Measurements from ENCODE around the gene SNTG2.

The SNTG2 gene

GRCh38 chr2:1319393-1319792, 368.7 kb downstream of the SNTG2 start:
- no peak for TF ChIP-seq CTCF (IDR thresholded peaks at IDR 0.05; ENCODE audit: control insufficient read depth, extremely low read depth, insufficient read depth)
- no peak overlapping the region for H3K4me3 ChIP-seq (ENCODE audit: low read depth, low read length)
- no peak for DNase-seq (ENCODE audit: low read depth)

GRCh38 chr2:1321321-1321720, 370.7 kb downstream of the SNTG2 start:
- DNase-seq (ENCODE audit: low read depth) = no peak
- no peak overlapping the region for H3K4me3 ChIP-seq (ENCODE audit: low read depth, low read length)
- TF ChIP-seq CTCF (IDR thresholded peaks at IDR 0.05; ENCODE audit: control insufficient read depth, extremely low read depth, insufficient read depth) = no peak

GRCh38 chr2:1324884-1325283, 374.2 kb downstream of the SNTG2 start:
- no peak overlapping the region for H3K4me3 ChIP-seq (ENCODE audit: low read depth, low read length)
- TF ChIP-seq CTCF (IDR thresholded peaks at IDR 0.05; ENCODE audit: control insufficient read depth, extremely low read depth, insufficient read depth) = no peak
- DNase-seq (ENCODE audit: low read depth) = no peak

- TF ChIP-seq CTCF (IDR thresholded peaks at IDR 0.05; ENCODE audit: control insufficient read depth, extremely low read depth, insufficient read depth) = no peak
- no peak overlapping the region for H3K4me3 ChIP-seq (ENCODE audit: low read depth, low read length)
- no peak for DNase-seq (ENCODE audit: low read depth)
Measured at GRCh38 chr2:1328684-1329083, 378.0 kb downstream of the SNTG2 start.

- no peak overlapping the region for H3K4me3 ChIP-seq (ENCODE audit: low read depth, low read length)
- TF ChIP-seq CTCF (IDR thresholded peaks at IDR 0.05; ENCODE audit: control insufficient read depth, extremely low read depth, insufficient read depth) = no peak
- no peak for DNase-seq (ENCODE audit: low read depth)
Measured at GRCh38 chr2:1339388-1340140, 388.9 kb downstream of the SNTG2 start.

GRCh38 chr2:1340141-1340512, 389.5 kb downstream of the SNTG2 start:
- TF ChIP-seq CTCF (IDR thresholded peaks at IDR 0.05; ENCODE audit: control insufficient read depth, extremely low read depth, insufficient read depth) = no peak
- no peak overlapping the region for H3K4me3 ChIP-seq (ENCODE audit: low read depth, low read length)
- DNase-seq (ENCODE audit: low read depth) = no peak

All from LNCaP clone FGC (cell line).